M059J (cell line): ENCODE data around the gene COL4A2. TPM values are rescaled to one million over a fixed set of nuclear protein-coding genes. Genes with fewer than 3 reads are reported as not detected.
"Not testable (repeated sequence)": the region's sequence is repeated elsewhere in the genome, so short reads cannot be mapped to it uniquely, and the experiment has no call there.

Experiments used
- DNase-seq: peaks from one replicate; pipeline ENCODE4 v3.0.0-alpha.2; 2012; ENCODE audit warnings: low read depth
- total RNA-seq: library from RNA; depleted of rRNA; stranded (reverse); fragments of >200 nt; shearing (Covaris generic); gene quantifications from 2 replicates; pipeline ENCODE4 v1.2.3, GENCODE V29; 2014

COL4A2 gene
- total RNA-seq, 1 experiment from 2014 or later = 205 TPM

GRCh38 chr13:110438776-110439175 is 131.7 kb downstream of the COL4A2 start:
- DNase-seq = no peak

DNA sequence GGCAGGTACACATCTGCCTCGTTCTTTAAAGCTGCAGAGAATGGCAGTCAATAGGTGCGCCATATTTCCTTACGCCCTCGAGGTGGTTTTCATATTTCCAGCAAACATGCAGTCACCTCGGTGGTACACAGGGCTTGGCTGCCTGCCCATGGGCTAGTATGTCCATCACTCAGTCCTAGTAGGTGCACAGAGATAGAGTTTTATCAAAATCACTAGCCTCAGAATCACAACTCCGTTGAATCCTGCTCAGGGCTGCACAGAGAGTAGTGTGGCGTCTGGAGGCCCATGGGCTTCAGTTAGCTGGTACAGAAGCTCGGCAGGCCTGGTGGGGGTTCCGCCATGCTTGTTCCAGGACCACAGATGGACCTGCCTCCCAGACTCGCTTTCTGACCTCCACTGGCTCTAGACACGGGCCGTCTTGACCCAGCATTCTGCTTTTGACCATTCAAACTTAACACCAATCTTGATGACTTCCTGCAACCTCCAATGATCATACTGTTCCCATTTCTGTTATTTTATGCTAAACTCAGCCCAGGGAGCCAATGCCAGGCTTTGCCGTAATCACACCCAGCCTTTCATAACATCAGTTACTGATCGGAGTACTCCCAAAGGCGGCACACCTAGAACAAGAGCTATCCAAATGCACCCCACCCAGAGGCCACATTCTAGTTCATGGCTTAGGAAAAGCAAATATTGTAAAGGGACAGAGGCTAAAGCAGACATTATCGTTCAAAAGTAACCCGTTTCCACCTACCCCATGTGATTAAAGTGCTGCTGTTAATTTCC is 134.1 kb downstream of the COL4A2 start:
- no peak for DNase-seq

- peak; percentile 44 for DNase-seq
Observed at GRCh38 chr13:110442930-110443621, 136.0 kb downstream of the COL4A2 start.

DNA sequence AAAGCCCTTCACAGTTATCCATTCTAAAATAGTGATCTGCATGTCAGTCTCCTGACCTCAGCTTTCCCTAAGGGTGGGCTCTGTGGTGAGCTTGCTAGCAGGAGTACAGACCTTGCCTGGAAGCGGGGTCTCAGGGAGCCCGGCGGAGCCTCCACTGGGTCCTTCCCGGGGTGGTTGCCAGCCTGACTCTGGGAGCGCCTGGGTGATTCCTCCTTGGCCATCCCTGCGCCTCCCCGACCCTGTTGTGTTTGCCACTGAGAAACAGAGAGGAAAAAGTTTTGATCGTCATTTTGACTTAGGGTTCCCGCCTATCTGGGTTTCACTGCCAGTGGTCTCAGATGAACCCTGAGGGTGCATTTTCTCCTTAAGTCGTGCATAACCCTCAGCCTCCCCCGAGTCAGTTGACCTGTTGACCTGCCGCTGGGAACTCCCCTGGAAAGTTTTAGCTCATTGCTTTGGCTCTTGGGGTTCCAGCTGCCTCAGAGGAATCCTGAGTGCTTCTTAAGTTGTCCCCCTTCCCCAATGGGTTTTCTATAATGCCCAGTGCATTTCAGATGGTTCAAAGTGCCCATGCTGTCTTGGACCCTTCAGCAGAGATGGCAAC is 136.6 kb downstream of the COL4A2 start:
- no peak for DNase-seq

- DNase-seq = no peak
Observed at GRCh38 chr13:110444226-110444653, 137.2 kb downstream of the COL4A2 start.

- no peak for DNase-seq
Observed at GRCh38 chr13:110445183-110445582, 138.1 kb downstream of the COL4A2 start.

- peak; percentile 30 for DNase-seq
Observed at GRCh38 chr13:110445722-110446574, 138.9 kb downstream of the COL4A2 start.

GRCh38 chr13:110446575-110446890 is 139.4 kb downstream of the COL4A2 start:
- peak; percentile 24 for DNase-seq

- no peak for DNase-seq
Observed at GRCh38 chr13:110447058-110447511, 140.0 kb downstream of the COL4A2 start.

DNA sequence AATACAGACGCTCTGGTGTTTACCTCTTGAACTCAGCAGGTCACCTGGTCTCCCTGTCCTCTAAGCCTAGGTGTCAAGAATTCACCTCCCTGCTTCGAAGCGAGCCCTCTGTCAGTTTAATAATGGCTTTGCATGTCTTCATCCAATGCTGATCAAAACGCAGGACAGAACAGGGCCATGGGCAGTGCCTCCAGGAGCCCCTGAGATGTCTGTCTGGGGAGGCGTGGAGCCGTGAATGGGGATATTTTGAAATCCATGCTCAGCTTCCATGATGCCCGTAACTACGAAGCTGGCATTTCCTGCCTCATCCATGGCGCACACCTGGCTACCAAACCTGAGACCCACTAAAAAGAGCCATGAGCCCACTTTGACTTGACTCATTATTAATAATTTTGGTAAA is 140.7 kb downstream of the COL4A2 start:
- DNase-seq = no peak

GRCh38 chr13:110448230-110448629 is 141.1 kb downstream of the COL4A2 start:
- peak; percentile 87 for DNase-seq

DNA sequence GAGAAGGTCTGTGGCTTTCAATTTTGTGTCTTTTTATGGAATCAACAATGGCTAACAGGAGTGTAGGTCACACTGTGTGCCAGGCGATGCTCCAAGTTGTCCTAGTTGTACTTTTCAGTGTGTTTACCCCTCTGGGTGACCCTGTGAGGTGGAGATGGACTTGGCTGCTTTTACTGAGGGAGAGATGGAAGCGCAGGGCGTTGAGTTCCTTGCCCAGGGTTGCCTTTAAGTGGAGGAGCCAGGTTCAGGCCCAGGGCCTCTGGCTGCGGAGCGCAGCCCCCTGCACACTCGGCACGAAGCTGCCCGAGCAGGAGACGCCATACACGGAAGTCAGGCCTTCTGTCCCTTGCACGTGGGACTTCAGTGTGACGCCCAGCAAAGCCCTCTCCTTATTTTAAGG is 141.6 kb downstream of the COL4A2 start:
- DNase-seq = no peak

DNA sequence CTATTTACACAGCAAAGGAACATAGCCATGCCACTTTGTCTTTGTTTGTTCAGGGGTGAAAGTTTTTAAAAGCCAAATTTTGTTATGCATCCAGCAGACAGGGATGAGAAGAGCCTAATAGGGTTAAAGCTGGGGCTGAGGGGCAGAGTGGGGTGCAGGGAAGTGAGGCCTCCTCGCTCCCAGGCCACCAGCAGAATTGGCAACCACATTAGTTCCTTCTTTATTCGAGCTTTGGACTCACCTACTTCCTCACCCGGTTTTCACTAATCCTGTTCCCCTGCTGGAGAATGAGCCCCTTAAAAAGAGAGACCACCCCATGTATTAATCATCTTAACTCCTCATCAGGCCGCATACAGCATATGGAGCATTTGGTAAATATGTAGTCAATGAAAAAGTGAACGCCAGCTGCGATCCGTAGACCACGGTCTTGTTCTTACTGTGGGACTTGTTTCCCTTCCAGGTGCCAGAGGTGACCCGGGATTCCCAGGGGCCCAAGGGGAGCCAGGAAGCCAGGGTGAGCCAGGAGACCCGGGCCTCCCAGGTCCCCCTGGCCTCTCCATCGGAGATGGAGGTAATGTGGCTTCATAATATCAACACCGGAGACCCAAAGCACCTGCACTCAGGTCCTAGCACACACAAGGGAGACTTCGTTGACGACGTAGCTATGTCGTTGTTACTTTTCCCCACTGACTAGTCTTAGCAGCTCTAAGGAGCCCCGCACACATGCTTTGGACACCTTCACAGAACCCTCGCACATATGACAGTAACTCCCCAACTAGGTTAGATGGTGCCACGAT is 142.3 kb downstream of the COL4A2 start:
- no peak for DNase-seq

DNA sequence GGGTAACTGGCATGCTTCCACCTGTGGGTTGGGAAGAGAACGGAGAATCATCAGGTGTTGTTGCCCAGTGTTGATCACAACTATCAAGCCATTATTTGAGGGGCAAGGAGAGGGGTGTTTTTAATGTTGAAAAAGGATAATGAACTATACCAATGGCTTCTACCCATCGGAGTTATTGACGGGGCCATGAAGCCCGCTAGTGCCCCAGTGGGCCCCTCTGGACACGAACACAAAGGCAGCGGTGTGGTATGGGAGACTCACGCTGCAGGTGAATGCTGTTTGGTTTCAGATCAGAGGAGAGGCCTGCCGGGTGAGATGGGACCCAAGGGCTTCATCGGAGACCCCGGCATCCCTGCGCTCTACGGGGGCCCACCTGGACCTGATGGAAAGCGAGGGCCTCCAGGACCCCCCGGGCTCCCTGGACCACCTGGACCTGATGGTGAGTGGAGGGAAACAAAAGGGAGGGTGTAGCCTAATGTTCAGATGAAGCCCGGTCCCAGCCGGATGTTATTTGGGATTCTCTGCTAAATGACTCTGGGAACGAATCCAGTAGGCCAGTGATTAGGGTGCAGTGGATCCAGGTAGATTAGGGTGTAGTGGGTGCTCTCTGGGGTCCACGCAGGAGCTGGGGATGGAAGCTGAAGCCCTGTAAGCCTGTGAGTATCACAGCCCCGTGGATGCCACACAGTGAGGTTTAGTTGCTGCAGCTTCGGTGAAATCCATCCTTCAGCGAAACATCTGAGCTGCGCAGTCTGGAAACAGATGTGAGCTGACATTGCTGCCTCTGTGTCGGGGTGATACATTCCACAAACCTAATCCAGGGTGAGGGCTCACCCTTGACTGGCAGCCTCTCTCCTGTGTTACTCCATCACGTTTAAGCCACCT is 143.2 kb downstream of the COL4A2 start:
- DNase-seq = no peak

DNA sequence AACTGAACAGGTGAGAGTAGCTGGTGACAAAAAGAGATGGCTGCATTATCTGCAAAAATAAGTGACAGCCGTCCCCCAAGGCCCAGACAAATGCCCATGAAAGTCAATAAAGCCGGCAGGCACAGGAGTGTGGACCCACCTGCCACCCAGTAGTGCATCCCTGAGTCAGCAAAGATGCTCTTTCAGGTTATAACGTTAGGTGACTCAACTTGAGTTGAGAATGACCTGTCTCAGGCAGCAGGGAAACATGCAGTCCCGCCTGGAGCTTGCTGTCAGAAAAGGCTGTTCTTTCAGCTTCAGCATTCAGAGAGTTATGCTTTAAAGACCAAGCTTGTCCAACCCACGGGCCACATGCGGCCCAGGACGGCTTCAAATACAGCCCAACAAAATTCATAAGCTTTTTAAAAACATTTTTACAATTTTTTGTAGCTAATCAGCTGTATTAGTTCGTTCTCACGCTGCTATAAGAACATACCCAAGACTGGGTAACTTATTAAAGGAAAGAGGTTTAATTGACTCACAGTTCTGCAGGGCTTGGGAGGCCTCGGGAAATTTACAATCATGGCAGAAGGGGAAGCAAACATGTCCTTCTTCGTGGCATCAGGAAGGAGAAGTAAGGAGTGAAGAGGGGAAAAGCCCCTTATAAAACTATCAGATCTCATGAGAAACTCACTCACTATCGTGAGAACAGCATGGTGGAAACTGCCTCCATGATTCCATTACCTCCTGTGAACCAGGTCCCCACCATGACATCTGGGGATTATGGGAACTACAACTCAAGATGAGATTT is 144.1 kb downstream of the COL4A2 start:
- no peak for DNase-seq

DNA sequence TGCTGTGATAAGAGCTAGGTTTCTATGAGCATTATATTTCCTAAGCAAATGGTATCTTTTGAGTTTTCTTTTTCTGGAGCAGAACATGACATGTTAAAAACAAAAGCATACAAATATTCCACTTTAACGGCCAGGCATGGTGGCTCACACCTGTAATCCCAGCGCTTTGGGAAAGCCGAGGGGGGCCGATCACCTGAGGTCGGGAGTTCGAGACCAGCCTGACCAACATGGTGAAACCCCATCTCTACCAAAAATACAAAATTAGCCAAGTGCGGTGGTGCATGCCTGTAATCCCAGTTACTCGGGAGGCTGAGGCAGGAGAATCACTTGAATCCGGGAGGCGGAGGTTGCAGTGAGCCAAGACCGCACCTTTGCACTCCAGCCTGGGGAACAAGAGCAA is 146.0 kb downstream of the COL4A2 start:
- not testable (repeated sequence) for DNase-seq

- DNase-seq = no peak
Observed at GRCh38 chr13:110453797-110454196, 146.7 kb downstream of the COL4A2 start.

- no peak for DNase-seq
Observed at GRCh38 chr13:110454227-110454859, 147.3 kb downstream of the COL4A2 start.

GRCh38 chr13:110454956-110455355 is 147.9 kb downstream of the COL4A2 start:
- no peak for DNase-seq
